Jurkat, Clone E6-1 (cell line): ENCODE results near the gene NDUFA3.

Experiments used
- DNase-seq: peaks from one replicate; pipeline ENCODE4 v3.0.0-alpha.2; 2011; ENCODE audit warnings: low read depth, low spot score
- H3K4me3 ChIP-seq: 2 replicates; pipeline ENCODE4 v1.5.1; 2011; ENCODE audit warnings: mild to moderate bottlenecking, low read length, control low read depth, moderate library complexity

NDUFA3 gene

GRCh38 chr19:54155694-54156093 lies 53.0 kb downstream of the NDUFA3 start:
- DNase-seq, result no peak
- no peak overlapping the region for H3K4me3 ChIP-seq

- DNase-seq, result no peak
- no peak overlapping the region for H3K4me3 ChIP-seq
These were observed 53.8 kb downstream of the NDUFA3 start for GRCh38 chr19:54156490-54156889.

DNA sequence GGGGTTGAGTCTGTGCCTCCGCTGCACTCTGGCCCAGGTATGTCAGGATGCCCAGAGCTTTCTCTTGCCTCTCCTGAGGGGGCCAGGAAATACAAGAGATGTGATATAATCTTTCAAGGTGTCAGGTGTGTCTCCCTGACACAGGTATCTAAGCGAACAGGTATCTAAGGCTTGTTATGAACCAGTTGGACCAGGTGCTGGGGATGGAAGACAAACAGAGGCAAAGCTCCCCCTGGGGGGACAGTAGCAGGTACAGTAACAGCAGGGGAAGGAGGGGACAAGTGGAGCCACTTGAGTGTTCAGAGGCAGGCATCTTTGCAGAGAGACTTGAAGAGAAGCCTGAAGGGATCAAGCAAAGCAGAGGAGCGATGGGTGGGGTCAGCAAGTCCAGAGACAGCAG lies 54.3 kb downstream of the NDUFA3 start:
- H3K4me3 ChIP-seq, result no peak overlapping the region
- DNase-seq, result no peak
